Gastroesophageal sphincter (tissue), 4 donors: Measurements from ENCODE around the gene UNCX. TPM values are rescaled to one million over a fixed set of nuclear protein-coding genes. Genes with fewer than 3 reads are reported as not detected.

Experiments used
- ATAC-seq: fragments of 150-250 bp; one replicate; pipeline ENCODE4 v1.9.1; 2016; ENCODE audit warnings: mild to moderate bottlenecking, moderate library complexity
- H3K27ac ChIP-seq, 4 donors: fragments of 200-600 bp; sonication (generic) in 3 of 4; 1 replicate in 3 of 4; 2 replicates in 1 of 4; pipeline ENCODE4 v1.5.1; 2016 to 2019
- H3K27me3 ChIP-seq: fragments of 200-600 bp; sonication (generic); one replicate; pipeline ENCODE4 v1.5.1; 2019
- H3K36me3 ChIP-seq, 2 donors: fragments of 200-600 bp; sonication (generic); one replicate each; pipeline ENCODE4 v1.5.1; 2019; ENCODE audit warnings: control low read depth in 1 of 2
- H3K4me1 ChIP-seq, 3 donors: fragments of 200-600 bp; sonication (generic); 1 replicate in 2 of 3; 2 replicates in 1 of 3; pipeline ENCODE4 v1.5.1; 2016 to 2019; ENCODE audit warnings: control low read depth in 2 of 3
- H3K4me3 ChIP-seq, 2 donors: fragments of 200-600 bp; sonication (generic); one replicate each; pipeline ENCODE4 v1.5.1; 2019; ENCODE audit warnings: mild to moderate bottlenecking in 1 of 2, moderate library complexity in 1 of 2
- H3K9me3 ChIP-seq, 3 donors: fragments of 200-600 bp; sonication (generic); one replicate each; pipeline ENCODE4 v1.5.1; 2017 to 2019; ENCODE audit warnings: control low read depth in 2 of 3
- CTCF ChIP-seq, 4 experiments: fragments of 200-600 bp in 2 of 4; fragments of 450-650 bp in 2 of 4; sonication (generic) in 1 of 4; IDR thresholded peaks; one replicate each; pipeline ENCODE4 v1.5.1; 2017 to 2019; ENCODE audit warnings: antibody characterized with exemption in 4 of 4, mild to moderate bottlenecking in 2 of 4, moderate library complexity in 2 of 4
- EP300 ChIP-seq: sonication (generic); formaldehyde crosslinking; IDR thresholded peaks from one replicate; pipeline ENCODE4 v1.6.1; 2017; ENCODE audit warnings: antibody characterized with exemption, mild to moderate bottlenecking
- POLR2A ChIP-seq, 2 donors: fragments of 450-650 bp; IDR thresholded peaks; one replicate each; pipeline ENCODE4 v1.6.1; 2017; ENCODE audit warnings: antibody characterized with exemption in 2 of 2, mild to moderate bottlenecking in 2 of 2, moderate library complexity in 1 of 2
- POLR2AphosphoS5 ChIP-seq: sonication (generic); formaldehyde crosslinking; IDR thresholded peaks from one replicate; pipeline ENCODE4 v1.6.1; 2017; ENCODE audit warnings: antibody characterized with exemption
- WGBS, 2 donors: methylation state at CpG; one replicate each; pipeline ENCODE4 v1.1.5; 2018; ENCODE audit warnings: low coverage in 1 of 2; 5-methylcytosine and 5-hydroxymethylcytosine counted together
- total RNA-seq, 4 donors: library from RNA; depleted of rRNA; stranded (reverse); fragments of >200 nt; gene quantifications; one replicate each; pipeline ENCODE4 v1.1.0, GENCODE V29; 2016

The UNCX gene
- total RNA-seq, 4 donors from 2014 or later: not detected

- no peaks in the 10 kb centered on the region for H3K36me3 ChIP-seq
- 0 to 3% methylated on average over 2 to 6 of the region's 26 CpGs for WGBS, 2 donors
- no peak for ATAC-seq
- H3K27ac ChIP-seq: no peak overlapping the region
- no peaks in the 10 kb centered on the region for H3K9me3 ChIP-seq
- H3K27me3 ChIP-seq: peaks cover 100% of the 10 kb centered on the region
- no peak overlapping the region for H3K4me3 ChIP-seq
- TF ChIP-seq POLR2A (IDR thresholded peaks at IDR 0.05) (no peak), CTCF (IDR thresholded peaks at IDR 0.05) (no peak), POLR2AphosphoS5 (no peak), EP300 (no peak)
- peaks cover 0 to 35% (median 20%) of the 10 kb centered on the region in 3 donors for H3K4me1 ChIP-seq
Measured at GRCh38 chr7:1248916-1249581, 16.4 kb downstream of the UNCX start.

- no peaks in the 10 kb centered on the region for H3K9me3 ChIP-seq
- peaks cover 100% of the 10 kb centered on the region for H3K27me3 ChIP-seq
- no peak for ATAC-seq
- H3K27ac ChIP-seq: no peak overlapping the region
- peaks cover 0 to 35% (median 20%) of the 10 kb centered on the region in 3 donors for H3K4me1 ChIP-seq
- TF ChIP-seq POLR2A (IDR thresholded peaks at IDR 0.05): no peak
- TF ChIP-seq POLR2AphosphoS5: no peak
- no peak for TF ChIP-seq CTCF (IDR thresholded peaks at IDR 0.05)
- TF ChIP-seq EP300: no peak
- 33% methylated on average over 1 of the region's 14 CpGs; no CpG with 5 or more reads in 1 of the 2 donors for WGBS, 2 donors
- no peak overlapping the region for H3K4me3 ChIP-seq
- no peaks in the 10 kb centered on the region for H3K36me3 ChIP-seq
Measured at GRCh38 chr7:1249731-1250130, 17.1 kb downstream of the UNCX start.

GRCh38 chr7:1250901-1251300 lies 18.2 kb downstream of the UNCX start:
- Histone ChIP-seq H3K27ac (no peak overlapping the region), H3K4me1 (peaks cover 0 to 35% (median 20%) of the 10 kb centered on the region in 3 donors), H3K36me3 (no peaks in the 10 kb centered on the region), H3K9me3 (no peaks in the 10 kb centered on the region), H3K27me3 (peaks cover 100% of the 10 kb centered on the region), H3K4me3 (no peak overlapping the region)
- WGBS, 2 donors: 71% methylated on average over 4 of the region's 8 CpGs; no CpG with 5 or more reads in 1 of the 2 donors
- TF ChIP-seq EP300 (no peak), CTCF (IDR thresholded peaks at IDR 0.05) (no peak), POLR2AphosphoS5 (no peak), POLR2A (IDR thresholded peaks at IDR 0.05) (no peak)
- ATAC-seq: no peak

GRCh38 chr7:1251796-1252539 lies 19.3 kb downstream of the UNCX start:
- peaks cover 100% of the 10 kb centered on the region for H3K27me3 ChIP-seq

More at GRCh38 chr7:1251796-1252539, 19.3 kb downstream of the UNCX start:
- H3K9me3 ChIP-seq: no peaks in the 10 kb centered on the region
- no peaks in the 10 kb centered on the region for H3K36me3 ChIP-seq
- H3K4me3 ChIP-seq: no peak overlapping the region
- H3K4me1 ChIP-seq: peaks cover 0 to 26% (median 12%) of the 10 kb centered on the region in 3 donors
- no peak for ATAC-seq
- no peak for TF ChIP-seq CTCF (IDR thresholded peaks at IDR 0.05)
- TF ChIP-seq EP300: no peak
- no peak for TF ChIP-seq POLR2A (IDR thresholded peaks at IDR 0.05)
- TF ChIP-seq POLR2AphosphoS5: no peak
- no peak overlapping the region for H3K27ac ChIP-seq
- 50 to 72% methylated on average over 4 of the region's 25 CpGs for WGBS, 2 donors
